Peyer's patch (tissue), 4 donors: ENCODE data around the gene PCNT.

Experiments used
- POLR2A ChIP-seq, 2 donors: fragments of 450-650 bp; IDR thresholded peaks; one replicate each; pipeline ENCODE4 v1.5.1; 2017; ENCODE audit warnings: antibody characterized with exemption in 2 of 2, mild to moderate bottlenecking in 2 of 2, moderate library complexity in 2 of 2
- TF ChIP-seq, protein P1 (sequence below), 6 experiments: fragments of 450-650 bp in 4 of 6; fragments of 200-600 bp in 2 of 6; sonication (generic) in 1 of 6; IDR thresholded peaks; one replicate each; pipeline ENCODE4 v1.5.1; 2017 to 2019; ENCODE audit warnings: antibody characterized with exemption in 6 of 6, mild to moderate bottlenecking in 3 of 6, moderate library complexity in 1 of 6

DNA sequence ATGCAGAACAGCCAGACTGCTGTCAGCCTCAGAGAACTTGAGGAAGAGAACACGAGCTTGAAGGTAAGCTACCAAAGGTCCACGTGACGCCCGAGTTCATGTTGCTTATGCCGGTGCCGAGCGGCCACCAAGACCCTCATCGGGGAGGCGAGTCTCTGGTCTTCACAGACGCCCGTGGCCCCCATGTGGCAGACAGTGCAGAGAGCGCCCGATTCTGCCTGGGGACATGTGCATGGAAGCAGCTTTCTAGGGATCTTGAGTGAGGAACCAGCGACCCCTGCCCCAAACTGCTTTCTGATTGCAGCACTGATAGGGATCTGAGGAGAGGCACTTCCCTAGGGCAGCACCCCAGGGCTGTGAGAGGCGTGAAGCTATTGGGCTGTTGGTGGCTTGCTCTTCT is 78.5 kb downstream of the PCNT start:
- TF ChIP-seq, protein P1, sequence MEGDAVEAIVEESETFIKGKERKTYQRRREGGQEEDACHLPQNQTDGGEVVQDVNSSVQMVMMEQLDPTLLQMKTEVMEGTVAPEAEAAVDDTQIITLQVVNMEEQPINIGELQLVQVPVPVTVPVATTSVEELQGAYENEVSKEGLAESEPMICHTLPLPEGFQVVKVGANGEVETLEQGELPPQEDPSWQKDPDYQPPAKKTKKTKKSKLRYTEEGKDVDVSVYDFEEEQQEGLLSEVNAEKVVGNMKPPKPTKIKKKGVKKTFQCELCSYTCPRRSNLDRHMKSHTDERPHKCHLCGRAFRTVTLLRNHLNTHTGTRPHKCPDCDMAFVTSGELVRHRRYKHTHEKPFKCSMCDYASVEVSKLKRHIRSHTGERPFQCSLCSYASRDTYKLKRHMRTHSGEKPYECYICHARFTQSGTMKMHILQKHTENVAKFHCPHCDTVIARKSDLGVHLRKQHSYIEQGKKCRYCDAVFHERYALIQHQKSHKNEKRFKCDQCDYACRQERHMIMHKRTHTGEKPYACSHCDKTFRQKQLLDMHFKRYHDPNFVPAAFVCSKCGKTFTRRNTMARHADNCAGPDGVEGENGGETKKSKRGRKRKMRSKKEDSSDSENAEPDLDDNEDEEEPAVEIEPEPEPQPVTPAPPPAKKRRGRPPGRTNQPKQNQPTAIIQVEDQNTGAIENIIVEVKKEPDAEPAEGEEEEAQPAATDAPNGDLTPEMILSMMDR (IDR thresholded peaks at IDR 0.05) = no peak
- no peak for TF ChIP-seq POLR2A (IDR thresholded peaks at IDR 0.05)
